Limb (tissue), 2 donors: ENCODE results near the gene ASPDH.

Source experiments
- DNase-seq, 2 donors: peaks; one replicate each; pipeline ENCODE4 v3.0.0-alpha.2; 2016; ENCODE audit errors: extremely low spot score in 2 of 2

Gene ASPDH

GRCh38 chr19:50515168-50515561 is 1.5 kb upstream of the ASPDH start:
- DNase-seq, result no peak

- DNase-seq, result peak in 1 of 2 donors; percentile 77
Observed at GRCh38 chr19:50514346-50515167, 844 bp upstream of the ASPDH start.

GRCh38 chr19:50512999-50513745 is 541 bp downstream of the ASPDH start:
- no peak for DNase-seq

GRCh38 chr19:50512112-50512998 is 1.4 kb downstream of the ASPDH start:
- DNase-seq, result no peak

DNA sequence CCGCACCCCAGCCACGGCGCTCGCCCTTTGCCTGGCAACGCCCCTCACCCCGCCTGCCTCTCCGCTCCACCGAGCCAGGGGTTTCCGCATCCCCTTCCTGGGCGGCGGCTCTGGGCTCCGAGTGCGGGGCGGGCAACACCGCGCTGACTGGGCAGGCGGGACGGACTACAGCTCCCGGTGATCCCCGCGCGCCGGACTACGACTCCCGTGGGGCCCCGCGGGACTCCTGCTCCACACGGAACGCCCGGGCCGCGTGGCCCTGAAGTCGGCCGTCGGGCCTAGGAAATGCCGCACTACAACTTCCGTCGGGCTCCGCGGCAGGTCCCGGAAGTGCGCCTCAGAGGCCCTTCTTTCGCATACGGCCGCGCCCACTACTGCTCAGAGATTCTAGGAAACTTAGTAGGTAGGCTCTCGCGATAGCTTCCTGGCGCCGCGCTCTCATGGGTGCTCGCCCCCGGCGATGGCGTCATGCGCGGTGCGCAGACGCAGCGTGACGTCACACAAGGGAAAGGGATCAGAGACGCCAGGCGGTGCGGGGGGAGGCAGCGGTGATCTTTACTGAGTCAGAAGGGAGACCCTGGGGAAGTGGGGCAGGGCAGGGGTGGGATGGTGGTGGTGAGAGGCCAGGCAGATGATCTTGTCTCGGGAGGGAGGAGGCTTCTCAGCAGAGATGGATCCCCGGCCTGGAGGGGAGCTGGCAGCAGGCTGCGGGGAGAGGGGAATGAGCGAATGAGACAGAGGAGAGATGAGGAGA is 2.5 kb downstream of the ASPDH start, which contains the start of gene JOSD2:
Gene JOSD2, minus strand, starts transcription at position 123 of the 754 bp plus-strand sequence. CDS start 760 bp downstream, outside the sequence.
- DNase-seq, result peak; percentile 99

GRCh38 chr19:50510700-50511068 is 3.0 kb downstream of the ASPDH start:
- DNase-seq, result no peak

DNA sequence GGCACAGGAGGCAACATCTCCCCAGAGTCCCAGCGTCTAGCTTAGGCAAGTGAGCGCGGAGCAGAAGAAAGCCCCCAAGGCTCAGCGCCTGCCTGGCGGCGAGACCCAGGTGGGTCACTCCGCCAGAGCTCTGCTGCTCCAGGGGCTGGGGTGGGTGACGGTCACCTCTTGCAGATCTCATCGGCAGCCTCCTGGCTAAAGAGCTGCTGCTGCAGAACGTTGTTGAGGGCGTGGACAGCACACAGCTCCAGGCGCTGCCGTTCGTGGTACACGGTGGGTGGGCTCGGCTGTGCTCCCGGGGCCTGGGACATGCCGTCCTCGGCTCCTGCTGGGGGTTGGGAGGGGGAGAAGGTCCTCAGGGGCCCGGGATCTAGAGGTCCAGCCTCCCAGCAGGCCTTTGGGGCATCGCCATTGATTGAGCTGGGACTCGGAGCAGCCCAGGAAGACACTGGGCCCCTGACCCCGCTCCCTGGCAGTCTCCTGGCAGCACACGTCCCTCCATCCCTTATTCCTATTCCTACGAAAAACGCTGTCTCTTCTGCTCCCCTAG is 3.5 kb downstream of the ASPDH start:
- peak in 1 of 2 donors; percentile 68 for DNase-seq

DNA sequence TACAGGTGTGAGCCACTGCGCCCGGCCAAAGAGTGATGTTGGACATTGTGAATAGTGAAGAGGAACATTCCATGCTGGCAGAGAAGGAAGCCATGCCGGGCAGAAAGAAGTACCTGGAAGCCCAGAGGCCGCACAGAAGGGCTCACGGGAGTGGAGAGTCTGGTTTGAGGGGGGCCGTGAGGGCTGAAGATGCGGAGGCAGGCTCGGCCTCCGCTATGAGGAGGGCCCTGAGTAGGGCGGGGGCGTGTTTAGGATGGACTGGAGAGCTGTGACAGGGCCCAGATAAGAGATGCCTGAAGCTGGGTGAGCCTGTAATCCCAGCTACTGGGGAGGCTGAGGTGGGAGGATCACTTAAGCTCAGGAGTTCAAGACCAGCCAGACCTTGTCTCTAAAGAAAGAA is 4.3 kb downstream of the ASPDH start:
- DNase-seq, result no peak

- DNase-seq, result no peak
Observed at GRCh38 chr19:50508843-50509190, 4.9 kb downstream of the ASPDH start.

GRCh38 chr19:50507376-50507775 is 6.3 kb downstream of the ASPDH start:
- no peak for DNase-seq

- no peak for DNase-seq
Observed at GRCh38 chr19:50506700-50507099, 7.0 kb downstream of the ASPDH start.

DNA sequence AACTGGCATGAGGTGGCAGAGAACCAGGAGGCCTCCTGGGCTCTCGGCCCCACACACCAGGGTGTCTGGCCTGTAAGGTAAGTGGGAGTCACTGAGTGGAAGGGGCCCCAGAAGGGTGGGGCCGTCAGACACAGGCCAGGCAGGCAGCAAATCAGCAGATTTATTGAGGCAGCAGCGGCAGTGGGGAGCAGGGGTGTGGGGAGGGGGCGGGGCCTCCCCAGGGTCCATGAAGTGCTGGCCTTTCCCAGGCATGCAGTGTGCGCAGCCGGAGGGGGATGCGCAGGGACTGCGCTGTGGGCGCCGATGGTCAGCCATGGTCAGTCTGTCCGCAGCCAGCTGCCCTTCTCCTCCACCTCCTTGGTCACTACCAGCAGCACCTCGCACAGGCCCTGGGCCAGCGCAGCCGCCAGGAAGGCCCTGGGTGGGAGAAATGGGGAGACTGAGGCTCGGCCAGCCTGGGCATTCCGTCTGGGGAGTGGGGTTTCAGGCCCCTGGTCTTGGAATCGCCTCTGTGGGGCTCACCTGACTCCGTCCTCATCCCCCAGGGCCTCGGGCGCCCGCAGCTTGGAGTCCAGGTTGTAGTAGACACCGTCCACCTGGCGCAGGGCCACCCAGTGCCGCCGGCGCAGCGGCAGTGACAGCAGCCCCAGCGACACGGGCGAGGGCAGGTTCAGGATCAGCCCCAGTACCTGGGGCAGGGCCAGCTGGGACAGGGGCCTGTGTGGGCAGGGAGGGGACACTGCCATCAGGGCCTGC is 7.7 kb downstream of the ASPDH start:
- no peak for DNase-seq

DNA sequence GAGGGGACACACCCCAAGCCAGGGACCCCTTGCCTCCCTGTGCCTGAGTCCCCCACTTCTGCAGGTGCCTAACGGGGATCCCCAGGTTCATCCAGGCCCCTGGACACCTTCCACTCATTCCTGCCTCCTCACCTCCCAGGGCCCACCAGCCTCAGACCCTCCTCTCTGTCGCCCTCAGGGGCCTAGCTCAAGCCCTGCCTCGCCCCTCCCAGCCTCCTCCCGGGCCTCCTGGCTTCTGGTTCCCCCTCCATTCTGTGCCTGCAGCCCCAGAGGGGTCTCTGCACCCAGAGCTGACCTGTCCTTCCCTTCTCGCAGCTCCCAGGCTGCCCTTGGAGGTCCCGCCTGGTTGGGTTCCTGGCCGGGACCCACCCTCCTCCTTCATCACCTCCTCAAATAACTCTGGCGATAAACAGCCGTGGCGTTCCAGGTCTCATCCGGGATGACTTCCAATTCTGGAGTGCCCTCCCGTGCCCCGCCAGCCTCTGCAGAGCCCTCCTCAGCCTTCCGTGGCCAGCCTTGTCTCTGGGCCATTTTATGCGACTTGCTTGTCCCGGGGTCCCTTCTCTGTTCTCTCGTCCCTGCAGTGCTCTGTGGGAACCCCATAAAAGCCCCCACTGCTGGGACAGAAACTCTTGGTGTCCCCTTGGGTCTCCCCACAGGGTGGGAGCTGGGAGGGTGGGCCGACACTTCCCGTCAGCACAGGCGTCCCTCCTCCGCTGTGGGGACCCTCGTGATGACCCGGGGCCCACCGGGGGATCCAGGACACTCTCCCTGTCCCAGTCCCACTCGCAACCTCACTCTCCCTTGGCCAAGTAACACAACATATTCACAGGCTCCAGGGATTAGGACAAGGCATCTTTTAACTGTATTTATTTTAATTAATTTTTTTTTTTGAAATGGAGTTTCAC is 11.9 kb downstream of the ASPDH start:
- DNase-seq, result no peak

GRCh38 chr19:50501186-50501567 is 12.5 kb downstream of the ASPDH start:
- no peak for DNase-seq

- DNase-seq, result peak in 1 of 2 donors; percentile 65
Observed at GRCh38 chr19:50500753-50501151, 13.0 kb downstream of the ASPDH start.

DNA sequence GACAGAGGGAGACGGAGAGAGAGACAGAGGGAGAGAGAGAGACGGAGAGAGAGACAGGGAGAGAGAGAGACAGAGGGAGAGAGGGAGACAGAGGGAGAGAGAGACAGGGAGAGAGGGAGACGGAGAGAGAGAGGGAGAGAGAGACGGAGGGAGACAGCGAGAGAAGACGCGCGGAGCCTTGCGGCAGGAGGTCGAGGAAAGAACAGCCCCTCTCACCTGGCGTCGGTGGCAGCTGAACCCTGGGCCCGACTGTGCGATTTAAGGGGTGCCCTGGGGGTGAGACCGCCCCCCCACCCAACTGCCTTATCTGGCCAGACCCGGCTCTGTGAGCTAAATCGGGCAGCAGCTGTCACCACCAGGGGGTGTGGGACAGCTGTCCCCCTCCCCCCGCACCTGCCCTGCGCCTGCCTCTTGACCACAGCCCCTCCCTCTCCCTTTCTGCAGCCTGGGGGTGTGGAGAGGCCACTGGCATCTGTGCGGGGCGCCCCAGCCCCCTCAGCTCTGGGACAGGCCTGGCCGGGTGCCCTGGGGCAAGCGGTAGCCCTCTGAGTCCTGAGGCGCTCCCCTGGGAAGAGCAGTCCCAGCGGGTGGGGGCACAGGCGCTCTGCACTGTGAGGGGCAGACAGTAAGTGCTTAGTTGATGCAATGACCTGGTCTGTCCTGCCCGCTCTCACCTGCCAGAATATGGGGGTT is 13.5 kb downstream of the ASPDH start:
- DNase-seq, result peak; percentile 51 to 78

GRCh38 chr19:50498219-50499056 is 15.3 kb downstream of the ASPDH start:
- no peak for DNase-seq

DNA sequence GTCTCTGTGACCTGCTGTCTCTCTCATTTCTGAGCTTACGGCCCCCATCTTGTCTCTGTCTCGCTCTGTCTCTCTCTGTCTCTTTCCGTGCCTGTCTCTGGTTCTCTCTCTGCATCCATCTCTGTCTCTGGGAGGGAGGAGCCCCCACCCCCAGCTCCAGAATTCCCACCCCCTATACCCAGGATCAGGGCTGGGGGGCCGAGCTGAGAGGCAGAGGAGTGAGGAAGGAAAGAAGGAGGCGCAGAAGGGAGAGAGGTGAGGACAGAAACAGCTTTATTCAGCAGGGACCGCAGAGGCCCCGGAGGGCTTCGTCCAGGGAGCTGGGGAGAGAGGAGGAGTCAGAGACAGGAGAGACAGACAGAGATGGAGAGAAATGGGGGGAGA is 16.7 kb downstream of the ASPDH start:
- no peak for DNase-seq
